Neutrophil (primary cell): Measurements from ENCODE around the gene ACER1.

Experiments
- H3K27ac ChIP-seq: fragments of 200-600 bp; sonication (generic); 2 replicates; pipeline ENCODE4 v1.5.1; 2016; ENCODE audit warnings: mild to moderate bottlenecking, moderate library complexity
- H3K27me3 ChIP-seq: fragments of 200-600 bp; sonication (generic); 2 replicates; pipeline ENCODE4 v1.6.0; 2016; ENCODE audit warnings: mild to moderate bottlenecking
- H3K36me3 ChIP-seq: fragments of 200-600 bp; sonication (generic); 2 replicates; pipeline ENCODE4 v1.5.1; 2017
- H3K4me1 ChIP-seq, 2 experiments: fragments of 200-600 bp in 1 of 2; sonication (generic) in 1 of 2; 1 replicate in 1 of 2; 2 replicates in 1 of 2; pipeline versions ENCODE4 v1.5.1 to v1.6.1; 2013 to 2016; ENCODE audit warnings: low read depth in 1 of 2, low read length in 1 of 2, mild to moderate bottlenecking in 1 of 2, moderate library complexity in 1 of 2; ENCODE audit not compliant: control insufficient read depth in 1 of 2, insufficient read depth in 1 of 2
- H3K4me3 ChIP-seq, 2 experiments: fragments of 200-600 bp in 1 of 2; sonication (generic) in 1 of 2; 1 replicate in 1 of 2; 2 replicates in 1 of 2; pipeline ENCODE4 v1.5.1; 2013 to 2016; ENCODE audit warnings: low read depth in 1 of 2, low read length in 1 of 2, mild to moderate bottlenecking in 1 of 2, moderate library complexity in 1 of 2
- H3K9me3 ChIP-seq: fragments of 200-600 bp; sonication (generic); 2 replicates; pipeline ENCODE4 v1.5.1; 2016
- TF ChIP-seq, protein P1 (sequence below): fragments of 200-600 bp; sonication (generic); IDR thresholded peaks from 2 replicates; pipeline ENCODE4 v1.5.1; 2016; ENCODE audit warnings: antibody characterized with exemption

The ACER1 gene

DNA sequence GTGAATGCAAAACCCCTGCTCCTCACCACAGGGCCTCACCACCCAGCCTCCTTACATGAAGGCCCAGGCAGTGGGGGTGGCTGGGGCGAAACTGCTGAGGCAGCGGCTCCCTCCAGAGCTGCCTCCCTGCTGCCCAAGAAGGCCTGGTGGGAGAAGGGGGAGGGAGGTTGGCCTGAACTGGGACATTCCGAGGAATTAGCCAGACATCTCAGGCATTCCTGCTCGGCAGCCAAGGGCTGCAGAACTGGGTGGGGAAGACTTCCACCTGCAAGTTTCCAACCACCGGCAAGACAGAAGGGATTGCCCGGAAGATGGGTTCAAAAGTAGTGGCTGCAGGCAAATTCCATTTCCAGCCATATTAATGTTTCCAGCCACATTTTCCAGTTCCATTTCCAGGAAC lies 44.6 kb upstream of the ACER1 start:
- Histone ChIP-seq H3K4me1 (peaks cover 5 to 6% of the 10 kb centered on the region in 2 experiments), H3K9me3 (no peaks in the 10 kb centered on the region), H3K27ac (no peak overlapping the region), H3K4me3 (no peak overlapping the region), H3K27me3 (no peaks in the 10 kb centered on the region), H3K36me3 (peaks cover 52% of the 10 kb centered on the region)
- TF ChIP-seq, protein P1, sequence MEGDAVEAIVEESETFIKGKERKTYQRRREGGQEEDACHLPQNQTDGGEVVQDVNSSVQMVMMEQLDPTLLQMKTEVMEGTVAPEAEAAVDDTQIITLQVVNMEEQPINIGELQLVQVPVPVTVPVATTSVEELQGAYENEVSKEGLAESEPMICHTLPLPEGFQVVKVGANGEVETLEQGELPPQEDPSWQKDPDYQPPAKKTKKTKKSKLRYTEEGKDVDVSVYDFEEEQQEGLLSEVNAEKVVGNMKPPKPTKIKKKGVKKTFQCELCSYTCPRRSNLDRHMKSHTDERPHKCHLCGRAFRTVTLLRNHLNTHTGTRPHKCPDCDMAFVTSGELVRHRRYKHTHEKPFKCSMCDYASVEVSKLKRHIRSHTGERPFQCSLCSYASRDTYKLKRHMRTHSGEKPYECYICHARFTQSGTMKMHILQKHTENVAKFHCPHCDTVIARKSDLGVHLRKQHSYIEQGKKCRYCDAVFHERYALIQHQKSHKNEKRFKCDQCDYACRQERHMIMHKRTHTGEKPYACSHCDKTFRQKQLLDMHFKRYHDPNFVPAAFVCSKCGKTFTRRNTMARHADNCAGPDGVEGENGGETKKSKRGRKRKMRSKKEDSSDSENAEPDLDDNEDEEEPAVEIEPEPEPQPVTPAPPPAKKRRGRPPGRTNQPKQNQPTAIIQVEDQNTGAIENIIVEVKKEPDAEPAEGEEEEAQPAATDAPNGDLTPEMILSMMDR = no peak

DNA sequence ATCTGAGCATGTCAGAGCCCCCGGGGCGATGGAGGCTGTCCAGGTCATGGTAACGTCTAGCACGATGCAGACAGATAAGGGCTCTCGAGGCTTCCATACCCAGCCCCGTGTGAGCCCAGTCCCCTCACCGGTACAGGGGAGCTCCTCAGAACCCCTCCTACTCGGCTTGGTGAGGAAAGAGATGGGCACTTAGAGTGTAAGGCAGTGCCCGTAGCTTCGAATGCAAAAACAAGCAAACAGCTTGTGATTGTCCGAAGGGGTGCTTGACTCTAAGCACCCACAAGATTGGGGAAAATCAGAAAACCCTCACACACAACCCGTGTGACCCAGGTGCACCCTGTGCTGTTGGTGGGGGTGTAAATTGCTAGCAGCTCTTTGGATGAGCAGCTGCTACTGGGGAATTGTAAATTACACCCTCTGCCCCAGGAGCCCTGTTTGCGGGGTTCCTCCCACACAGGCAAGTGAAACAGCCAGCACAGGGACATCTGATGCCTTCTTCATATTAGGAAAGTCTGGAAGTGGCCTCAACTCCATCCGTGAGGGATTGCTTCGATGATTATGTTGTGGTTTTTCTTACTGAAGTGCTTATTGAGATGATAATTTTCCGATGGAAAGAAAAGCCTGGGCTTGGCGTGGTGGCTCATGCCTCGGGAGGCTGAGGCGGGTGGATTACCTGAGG lies 43.2 kb upstream of the ACER1 start:
- Histone ChIP-seq H3K27ac (no peak overlapping the region), H3K4me3 (no peak overlapping the region), H3K9me3 (no peaks in the 10 kb centered on the region), H3K4me1 (peaks cover 10 to 12% of the 10 kb centered on the region in 2 experiments), H3K36me3 (peaks cover 38% of the 10 kb centered on the region), H3K27me3 (no peaks in the 10 kb centered on the region)
- TF ChIP-seq, protein P1 = no peak

DNA sequence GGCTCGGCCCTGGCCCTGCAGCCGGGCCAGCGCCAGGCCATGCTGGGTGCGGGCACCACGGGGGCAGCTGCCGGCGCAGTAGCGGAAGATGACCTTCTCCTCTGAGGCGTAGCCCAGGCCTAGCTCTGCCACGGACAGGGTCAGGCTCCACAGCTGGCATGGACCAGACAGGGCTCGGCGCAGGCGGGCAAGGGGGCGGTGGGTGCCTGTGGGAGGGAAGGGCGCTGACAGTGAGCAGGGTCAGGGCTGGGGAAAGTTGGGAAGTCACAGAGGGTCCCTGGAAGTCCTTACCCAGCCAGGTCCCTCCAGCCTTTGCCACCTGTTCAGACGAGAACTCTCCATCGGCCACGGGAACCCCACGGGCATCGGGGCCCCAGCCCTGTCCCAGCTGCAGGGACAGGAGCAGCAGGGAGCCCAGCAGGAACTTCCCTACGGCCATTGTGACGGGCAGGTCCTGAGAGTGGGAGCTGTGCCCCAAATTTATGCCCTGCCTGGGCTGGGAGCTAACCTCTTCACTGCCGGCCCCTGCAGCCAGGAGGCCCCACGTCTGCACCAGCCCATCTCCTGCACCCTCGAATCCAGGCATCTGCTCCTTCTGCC lies 42.1 kb upstream of the ACER1 start, which contains the start of gene PSPN:
Gene PSPN, minus strand, starts transcription at position 523 of the 600 bp plus-strand sequence. Its CDS starts 84 bp downstream, at position 439.
- Histone ChIP-seq H3K4me1 (peaks cover 10 to 12% of the 10 kb centered on the region in 2 experiments), H3K9me3 (no peaks in the 10 kb centered on the region), H3K4me3 (no peak within 1 kb of the TSS), H3K27ac (no peak within 1 kb of the TSS), H3K36me3 (peaks cover 26% of the 10 kb centered on the region), H3K27me3 (no peaks in the 10 kb centered on the region)
- TF ChIP-seq, protein P1 = no peak

DNA sequence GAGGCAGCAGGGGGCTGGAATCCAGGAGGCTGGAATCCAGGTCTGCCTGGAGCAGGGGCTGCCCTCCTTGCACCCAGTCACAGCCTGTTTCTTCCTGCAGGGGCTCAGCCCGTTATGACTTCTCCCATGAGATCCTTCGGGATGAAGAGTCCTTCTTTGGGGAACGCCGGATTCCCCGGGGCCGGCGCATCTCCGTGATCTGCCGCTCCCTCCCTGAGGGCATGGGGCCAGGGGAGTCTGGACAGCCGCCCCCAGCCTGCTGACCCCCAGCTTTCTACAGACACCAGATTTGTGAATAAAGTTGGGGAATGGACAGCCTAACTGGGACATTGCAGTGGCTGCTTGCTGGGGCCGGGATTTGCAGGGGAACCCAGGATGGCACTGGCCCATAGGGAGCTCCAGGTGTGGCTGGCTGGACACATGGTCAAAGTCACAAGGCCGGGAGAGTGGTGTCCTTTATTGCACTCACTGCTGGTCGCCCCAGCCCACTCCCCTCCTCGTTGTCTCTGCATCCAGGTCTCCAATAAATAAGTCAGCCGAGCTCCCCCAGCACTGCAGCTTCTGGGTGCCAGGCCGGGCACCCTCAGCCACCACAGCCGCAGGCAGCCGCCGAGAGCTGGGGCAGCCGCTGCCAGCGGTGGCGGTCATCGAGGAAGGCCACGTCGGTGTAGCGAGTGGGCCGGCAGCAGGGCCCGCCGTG lies 41.4 kb upstream of the ACER1 start:
- Histone ChIP-seq H3K4me1 (peaks cover 12% of the 10 kb centered on the region in 2 experiments), H3K4me3 (no peak overlapping the region), H3K36me3 (peaks cover 20% of the 10 kb centered on the region), H3K27ac (no peak overlapping the region), H3K27me3 (no peaks in the 10 kb centered on the region), H3K9me3 (no peaks in the 10 kb centered on the region)
- TF ChIP-seq, protein P1 = no peak

DNA sequence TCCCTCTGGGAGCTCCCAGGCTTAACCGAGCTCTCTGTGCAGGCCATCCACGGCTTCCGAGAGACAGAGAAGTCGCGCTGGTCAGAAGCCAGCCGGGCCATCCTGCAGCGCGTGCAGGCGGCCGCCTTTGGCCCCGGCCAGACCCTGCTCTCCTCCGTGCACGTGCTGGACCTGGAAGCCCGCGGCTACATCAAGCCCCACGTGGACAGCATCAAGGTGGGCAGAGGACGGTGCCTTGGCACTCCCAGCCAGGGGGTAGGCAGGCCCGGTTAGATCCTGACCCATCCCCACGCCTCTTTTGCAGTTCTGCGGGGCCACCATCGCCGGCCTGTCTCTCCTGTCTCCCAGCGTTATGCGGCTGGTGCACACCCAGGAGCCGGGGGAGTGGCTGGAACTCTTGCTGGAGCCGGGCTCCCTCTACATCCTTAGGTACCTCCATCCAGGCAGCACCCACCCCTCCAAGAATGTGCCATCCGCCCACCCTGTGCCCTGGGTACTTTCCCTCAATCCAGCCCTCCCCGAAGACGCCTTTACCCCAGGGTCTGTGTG lies 40.8 kb upstream of the ACER1 start:
- Histone ChIP-seq H3K27me3 (no peaks in the 10 kb centered on the region), H3K9me3 (no peaks in the 10 kb centered on the region), H3K27ac (peak overlapping the region; percentile 100), H3K4me3 (no peak overlapping the region), H3K36me3 (peaks cover 14% of the 10 kb centered on the region), H3K4me1 (peaks cover 12 to 18% of the 10 kb centered on the region in 2 experiments)
- TF ChIP-seq, protein P1 = no peak
